ENCODE data around the gene USP34.

The USP34 gene

GRCh38 chr2:61357681-61358080, 113.2 kb downstream of the USP34 start:
- H3K79me2 ChIP-seq (ENCODE audit: low read length): peaks cover 63% of the 10 kb centered on the region
- peaks cover 14% of the 10 kb centered on the region for H3K4me1 ChIP-seq (ENCODE audit: low read length)

GRCh38 chr2:61356958-61357350, 113.9 kb downstream of the USP34 start:
- no peak for DNase-seq

More at GRCh38 chr2:61357681-61358080, 113.2 kb downstream of the USP34 start:
- Histone ChIP-seq H3K27me3 (replicated peaks; ENCODE audit: insufficient read depth, low read length) (no peaks in the 10 kb centered on the region), H3K4me3 (ENCODE audit: low read length) (no peak overlapping the region), H3K9me3 (replicated peaks; ENCODE audit: insufficient read depth, low read length) (no peaks in the 10 kb centered on the region), H3K4me2 (ENCODE audit: low read depth, low read length) (no peak overlapping the region), H2AFZ (ENCODE audit: low read length) (no peak overlapping the region), H3K9me2 (replicated peaks; ENCODE audit: insufficient read depth, low read length) (no peaks in the 10 kb centered on the region), H3F3A (ENCODE audit: insufficient read depth, low read length) (0 out of 2 replicates have a peak, but pooled peaks cover 4% of the 10 kb centered on the region), H4K20me1 (ENCODE audit: insufficient read depth, low read length) (no peaks in the 10 kb centered on the region), H3K9ac (ENCODE audit: low read length) (no peak overlapping the region), H3K27ac (ENCODE audit: low read length) (no peak overlapping the region), H3K36me3 (replicated peaks; ENCODE audit: insufficient read depth, low read length) (peaks cover 9% of the 10 kb centered on the region)
- no peak for DNase-seq
- no peak for TF ChIP-seq EZH2phosphoT487 (IDR thresholded peaks at IDR 0.05; ENCODE audit: low read length)
- no peak for TF ChIP-seq EZH2 (optimal IDR thresholded peaks at IDR 0.05; ENCODE audit: low read depth, low read length)
- no peak for TF ChIP-seq CTCF (IDR thresholded peaks at IDR 0.05; ENCODE audit: low read length)

GRCh38 chr2:61356261-61356957, 114.5 kb downstream of the USP34 start:
- Histone ChIP-seq H3K4me2 (ENCODE audit: low read depth, low read length) (peak overlapping the region; percentile 40), H3K4me3 (ENCODE audit: low read length) (no peak overlapping the region), H3F3A (ENCODE audit: insufficient read depth, low read length) (0 out of 2 replicates have a peak, but pooled peaks cover 4% of the 10 kb centered on the region), H2AFZ (ENCODE audit: low read length) (no peak overlapping the region), H3K27me3 (replicated peaks; ENCODE audit: insufficient read depth, low read length) (no peaks in the 10 kb centered on the region), H3K36me3 (replicated peaks; ENCODE audit: insufficient read depth, low read length) (peaks cover 9% of the 10 kb centered on the region), H3K9ac (ENCODE audit: low read length) (no peak overlapping the region), H4K20me1 (ENCODE audit: insufficient read depth, low read length) (no peaks in the 10 kb centered on the region), H3K79me2 (ENCODE audit: low read length) (peaks cover 54% of the 10 kb centered on the region), H3K9me3 (replicated peaks; ENCODE audit: insufficient read depth, low read length) (no peaks in the 10 kb centered on the region), H3K9me2 (replicated peaks; ENCODE audit: insufficient read depth, low read length) (no peaks in the 10 kb centered on the region), H3K4me1 (ENCODE audit: low read length) (peaks cover 14% of the 10 kb centered on the region), H3K27ac (ENCODE audit: low read length) (peak overlapping the region; percentile 2; the same call in 1 of the 2 replicates)
- no peak for TF ChIP-seq EZH2 (optimal IDR thresholded peaks at IDR 0.05; ENCODE audit: low read depth, low read length)
- TF ChIP-seq CTCF (IDR thresholded peaks at IDR 0.05; ENCODE audit: low read length): no peak
- no peak for TF ChIP-seq EZH2phosphoT487 (IDR thresholded peaks at IDR 0.05; ENCODE audit: low read length)
- peak; percentile 54 for DNase-seq

More at GRCh38 chr2:61356958-61357350, 113.9 kb downstream of the USP34 start:
- Histone ChIP-seq H3K27me3 (replicated peaks; ENCODE audit: insufficient read depth, low read length) (no peaks in the 10 kb centered on the region), H3K4me1 (ENCODE audit: low read length) (peaks cover 14% of the 10 kb centered on the region), H3K36me3 (replicated peaks; ENCODE audit: insufficient read depth, low read length) (peaks cover 9% of the 10 kb centered on the region), H3K9me3 (replicated peaks; ENCODE audit: insufficient read depth, low read length) (no peaks in the 10 kb centered on the region), H3K4me2 (ENCODE audit: low read depth, low read length) (peak overlapping the region; percentile 40; the same call in 1 of the 2 replicates), H3K9me2 (replicated peaks; ENCODE audit: insufficient read depth, low read length) (no peaks in the 10 kb centered on the region), H3F3A (ENCODE audit: insufficient read depth, low read length) (0 out of 2 replicates have a peak, but pooled peaks cover 4% of the 10 kb centered on the region), H3K9ac (ENCODE audit: low read length) (no peak overlapping the region), H2AFZ (ENCODE audit: low read length) (no peak overlapping the region), H3K4me3 (ENCODE audit: low read length) (no peak overlapping the region), H4K20me1 (ENCODE audit: insufficient read depth, low read length) (no peaks in the 10 kb centered on the region), H3K27ac (ENCODE audit: low read length) (0 out of 2 replicates have a peak overlapping the region, but pooled peaks have one; percentile 2), H3K79me2 (ENCODE audit: low read length) (peaks cover 57% of the 10 kb centered on the region)
- no peak for TF ChIP-seq EZH2phosphoT487 (IDR thresholded peaks at IDR 0.05; ENCODE audit: low read length)
- TF ChIP-seq EZH2 (optimal IDR thresholded peaks at IDR 0.05; ENCODE audit: low read depth, low read length): no peak
- TF ChIP-seq CTCF (IDR thresholded peaks at IDR 0.05; ENCODE audit: low read length): no peak

All from MM.1S (cell line).